Measurements from ENCODE around the gene NR1H4.

Gene NR1H4

DNA sequence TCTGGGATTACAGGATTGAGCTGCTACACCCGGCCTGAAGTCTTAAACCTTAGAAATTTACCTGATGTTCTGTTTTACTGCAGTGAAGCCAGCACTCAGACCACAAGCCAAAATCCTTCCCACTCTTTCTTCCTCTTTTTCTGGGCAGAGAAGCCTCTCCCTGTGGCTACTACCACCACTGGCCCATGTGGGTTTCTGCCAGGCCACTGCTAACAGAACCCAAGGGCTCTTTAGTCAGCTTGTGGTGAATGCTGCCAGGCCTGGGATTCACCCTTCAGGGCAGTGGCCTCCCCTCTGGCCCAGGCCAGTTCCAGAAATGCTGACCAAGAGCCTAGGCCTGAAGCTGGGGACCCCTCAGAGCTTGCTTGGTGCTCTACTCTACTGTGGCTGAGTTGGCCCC lies 135.1 kb downstream of the NR1H4 start:
- Histone ChIP-seq H3K36me3 (replicated peaks) (no peaks in the 10 kb centered on the region), H3K27ac (no peak overlapping the region), H3K27me3 (replicated peaks) (no peaks in the 10 kb centered on the region), H3K4me3 (ENCODE audit: low read depth, low read length) (no peak overlapping the region)
- in situ Hi-C loops (cut with HindIII; ENCODE audit: low pct_ligation_motif_present, low sequenced_read_pairs) = no loop called here
- no peak for DNase-seq
- TF ChIP-seq, protein P1, sequence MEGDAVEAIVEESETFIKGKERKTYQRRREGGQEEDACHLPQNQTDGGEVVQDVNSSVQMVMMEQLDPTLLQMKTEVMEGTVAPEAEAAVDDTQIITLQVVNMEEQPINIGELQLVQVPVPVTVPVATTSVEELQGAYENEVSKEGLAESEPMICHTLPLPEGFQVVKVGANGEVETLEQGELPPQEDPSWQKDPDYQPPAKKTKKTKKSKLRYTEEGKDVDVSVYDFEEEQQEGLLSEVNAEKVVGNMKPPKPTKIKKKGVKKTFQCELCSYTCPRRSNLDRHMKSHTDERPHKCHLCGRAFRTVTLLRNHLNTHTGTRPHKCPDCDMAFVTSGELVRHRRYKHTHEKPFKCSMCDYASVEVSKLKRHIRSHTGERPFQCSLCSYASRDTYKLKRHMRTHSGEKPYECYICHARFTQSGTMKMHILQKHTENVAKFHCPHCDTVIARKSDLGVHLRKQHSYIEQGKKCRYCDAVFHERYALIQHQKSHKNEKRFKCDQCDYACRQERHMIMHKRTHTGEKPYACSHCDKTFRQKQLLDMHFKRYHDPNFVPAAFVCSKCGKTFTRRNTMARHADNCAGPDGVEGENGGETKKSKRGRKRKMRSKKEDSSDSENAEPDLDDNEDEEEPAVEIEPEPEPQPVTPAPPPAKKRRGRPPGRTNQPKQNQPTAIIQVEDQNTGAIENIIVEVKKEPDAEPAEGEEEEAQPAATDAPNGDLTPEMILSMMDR (IDR thresholded peaks at IDR 0.05; ENCODE audit: low read depth, low read length, missing control alignments) = no peak

DNA sequence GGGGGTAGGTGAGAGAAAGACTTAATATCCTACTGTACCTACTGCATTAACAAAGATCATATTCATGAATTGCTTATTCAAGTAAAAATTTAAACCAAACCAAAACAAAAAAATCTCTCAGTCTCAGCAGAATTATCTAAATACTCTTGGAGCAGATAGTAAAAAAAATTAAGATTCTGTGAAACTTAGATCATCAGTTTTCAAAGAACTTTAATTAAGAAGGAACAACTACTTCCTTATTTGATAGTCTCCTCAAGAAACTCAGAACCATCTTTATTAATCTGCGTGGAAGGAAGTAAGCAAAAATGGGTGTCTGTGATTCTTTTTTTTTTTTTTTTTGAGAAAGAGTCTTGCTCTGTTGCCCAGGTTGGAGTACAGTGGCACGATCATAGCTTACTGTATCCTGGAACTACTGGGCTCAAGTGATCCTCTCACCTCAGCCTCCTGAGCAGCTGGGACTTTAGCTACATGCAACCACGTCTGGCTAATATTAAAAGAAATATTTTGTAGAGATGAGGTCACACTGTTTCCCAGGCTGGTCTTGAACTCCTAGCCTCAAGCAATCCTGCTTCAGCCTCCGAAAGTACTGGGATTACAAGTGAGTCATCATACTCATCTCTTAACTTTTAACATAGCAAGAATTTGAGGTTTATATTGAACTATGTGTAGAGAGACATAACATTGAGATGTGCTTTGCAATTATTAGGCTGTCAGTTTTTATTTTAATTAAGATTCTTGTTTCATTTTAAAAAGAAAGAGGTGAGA lies 137.2 kb downstream of the NR1H4 start:
- Histone ChIP-seq H3K27ac (no peak overlapping the region), H3K36me3 (replicated peaks) (no peaks in the 10 kb centered on the region), H3K27me3 (replicated peaks) (no peaks in the 10 kb centered on the region), H3K4me3 (ENCODE audit: low read depth, low read length) (no peak overlapping the region)
- peak; percentile 9 for DNase-seq
- in situ Hi-C loops (cut with HindIII; ENCODE audit: low pct_ligation_motif_present, low sequenced_read_pairs) = no loop called here
- TF ChIP-seq, protein P1 (IDR thresholded peaks at IDR 0.05; ENCODE audit: low read depth, low read length, missing control alignments) = no peak

DNA sequence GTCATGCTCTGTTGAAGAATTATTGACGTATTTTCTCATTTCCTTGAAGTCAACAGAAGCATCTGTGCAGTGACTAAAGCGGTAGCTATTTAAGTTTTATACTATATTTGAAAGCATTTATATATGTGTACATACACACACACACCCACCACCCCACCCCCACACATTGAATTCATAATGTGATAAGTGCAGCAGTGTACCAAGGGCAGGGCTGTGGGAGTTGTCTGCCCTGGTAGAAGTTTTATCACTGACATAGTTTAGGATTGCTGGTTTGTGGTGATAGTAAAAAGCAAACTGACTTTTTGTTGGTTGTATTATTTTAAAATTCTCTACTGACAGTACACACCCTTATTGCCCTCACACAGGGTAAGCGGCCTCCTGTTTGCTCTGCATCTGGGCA lies 138.9 kb downstream of the NR1H4 start:
- Histone ChIP-seq H3K27me3 (replicated peaks) (no peaks in the 10 kb centered on the region), H3K4me3 (ENCODE audit: low read depth, low read length) (no peak overlapping the region), H3K36me3 (replicated peaks) (no peaks in the 10 kb centered on the region), H3K27ac (no peak overlapping the region)
- no peak for DNase-seq
- TF ChIP-seq, protein P1 (IDR thresholded peaks at IDR 0.05; ENCODE audit: low read depth, low read length, missing control alignments) = no peak
- in situ Hi-C loops (cut with HindIII; ENCODE audit: low pct_ligation_motif_present, low sequenced_read_pairs) = no loop called here
